Ishikawa (cell line): ENCODE results near the gene PIR.

Experiments used
- CEBPB ChIP-seq: IDR thresholded peaks from 2 replicates; pipeline ENCODE4 v1.6.1; 2012
- CREB1 ChIP-seq: IDR thresholded peaks from 2 replicates; pipeline ENCODE4 v1.6.1; 2012; ENCODE audit warnings: low read depth
- EGR1 ChIP-seq: IDR thresholded peaks from 2 replicates; pipeline ENCODE4 v1.6.1; 2012
- FOXM1 ChIP-seq: IDR thresholded peaks from 2 replicates; pipeline ENCODE4 v1.6.1; 2012; ENCODE audit warnings: low read depth, borderline replicate concordance
- MAX ChIP-seq: IDR thresholded peaks from 2 replicates; pipeline ENCODE4 v1.6.1; 2012
- NFIC ChIP-seq: IDR thresholded peaks from 2 replicates; pipeline ENCODE4 v1.6.1; 2012
- REST ChIP-seq: IDR thresholded peaks from 2 replicates; pipeline ENCODE4 v1.6.1; 2012; ENCODE audit warnings: low read depth, mild to moderate bottlenecking
- TAF1 ChIP-seq: IDR thresholded peaks from 2 replicates; pipeline ENCODE4 v1.6.1; 2012; ENCODE audit warnings: low read depth, mild to moderate bottlenecking
- TCF12 ChIP-seq: IDR thresholded peaks from 2 replicates; pipeline ENCODE4 v1.6.1; 2012; ENCODE audit warnings: low read depth
- TEAD4 ChIP-seq: IDR thresholded peaks from 2 replicates; pipeline ENCODE4 v1.6.1; 2012
- USF1 ChIP-seq: IDR thresholded peaks from 2 replicates; pipeline ENCODE4 v1.6.1; 2012
- YY1 ChIP-seq: IDR thresholded peaks from 2 replicates; pipeline ENCODE4 v1.6.1; 2012; ENCODE audit warnings: low read depth
- ZBTB7A ChIP-seq: IDR thresholded peaks from 2 replicates; pipeline ENCODE4 v1.6.1; 2012; ENCODE audit warnings: low read depth

PIR gene

GRCh38 chrX:15336023-15336413, 157.1 kb downstream of the PIR start:
- TF ChIP-seq FOXM1: no peak
- TF ChIP-seq CREB1: no peak
- no peak for TF ChIP-seq ZBTB7A
- no peak for TF ChIP-seq YY1
- TF ChIP-seq MAX: no peak
- no peak for TF ChIP-seq EGR1
- no peak for TF ChIP-seq TEAD4
- TF ChIP-seq NFIC: no peak
- TF ChIP-seq CEBPB: no peak
- no peak for TF ChIP-seq REST
- TF ChIP-seq TCF12: no peak

- peak; percentile 40; the same call in 1 of the 2 replicates for TF ChIP-seq TAF1
- no peak for TF ChIP-seq TCF12
- TF ChIP-seq YY1: peak; percentile 80
- TF ChIP-seq USF1: peak; percentile 20; the same call in 1 of the 2 replicates
- peak; percentile 65; the same call in 1 of the 2 replicates for TF ChIP-seq FOXM1
- peak; percentile 77 for TF ChIP-seq CREB1
- no peak for TF ChIP-seq NFIC
These were observed 157.8 kb downstream of the PIR start, which contains the start of gene PIGA for GRCh38 chrX:15335135-15336022. TSS of gene PIGA (minus strand) at chrX:15335523. CDS start at chrX:15331930, 3,593 bp downstream.
